Thoracic aorta (tissue), 2 donors: ENCODE data around the gene TRPM2. TPM values are rescaled to one million over a fixed set of nuclear protein-coding genes. Genes with fewer than 3 reads are reported as not detected.
"Not testable (repeated sequence)": the region's sequence is repeated elsewhere in the genome, so short reads cannot be mapped to it uniquely, and the experiment has no call there.

Experiments
- ATAC-seq: fragments of 150-250 bp; one replicate; pipeline ENCODE4 v1.8.0; 2017; ENCODE audit warnings: low read depth; ENCODE audit not compliant: insufficient number of reproducible peaks, low FRiP score
- DNase-seq: peaks from one replicate; pipeline ENCODE4 v3.0.0-alpha.2; 2020; ENCODE audit warnings: low spot score
- H3K27ac ChIP-seq, 2 donors: fragments of 200-600 bp; sonication (generic); 1 replicate in 1 of 2; 2 replicates in 1 of 2; pipeline ENCODE4 v1.5.1; 2016; ENCODE audit warnings: mild to moderate bottlenecking in 2 of 2, moderate library complexity in 2 of 2
- H3K27me3 ChIP-seq: fragments of 200-600 bp; sonication (generic); replicated peaks from 2 replicates; pipeline ENCODE4 v1.6.0; 2016; ENCODE audit warnings: mild to moderate bottlenecking; ENCODE audit not compliant: insufficient read depth
- H3K36me3 ChIP-seq: fragments of 200-600 bp; sonication (generic); one replicate; pipeline ENCODE4 v1.5.1; 2016
- H3K4me1 ChIP-seq, 2 donors: fragments of 200-600 bp; sonication (generic); 1 replicate in 1 of 2; 2 replicates in 1 of 2; pipeline versions ENCODE4 v1.5.1 to v1.6.0; 2016; ENCODE audit warnings: low read depth in 2 of 2, mild to moderate bottlenecking in 1 of 2; ENCODE audit not compliant: control insufficient read depth in 1 of 2
- H3K4me3 ChIP-seq: fragments of 200-600 bp; sonication (generic); 2 replicates; pipeline ENCODE4 v1.5.1; 2016; ENCODE audit warnings: mild to moderate bottlenecking
- H3K9me3 ChIP-seq: fragments of 200-600 bp; sonication (generic); 2 replicates; pipeline ENCODE4 v1.5.1; 2016
- total RNA-seq, 2 donors: library from RNA; depleted of rRNA; stranded (reverse); fragments of >200 nt; gene quantifications; one replicate each; pipeline versions ENCODE4 v1.1.0 to v1.2.3, GENCODE V29; 2016
- TF ChIP-seq, protein P1 (sequence below): fragments of 200-600 bp; sonication (generic); IDR thresholded peaks from one replicate; pipeline ENCODE4 v1.5.1; 2019; ENCODE audit warnings: antibody characterized with exemption

TRPM2 gene
- total RNA-seq, 2 donors from 2014 or later, result 10.4 to 12.9 TPM

DNA sequence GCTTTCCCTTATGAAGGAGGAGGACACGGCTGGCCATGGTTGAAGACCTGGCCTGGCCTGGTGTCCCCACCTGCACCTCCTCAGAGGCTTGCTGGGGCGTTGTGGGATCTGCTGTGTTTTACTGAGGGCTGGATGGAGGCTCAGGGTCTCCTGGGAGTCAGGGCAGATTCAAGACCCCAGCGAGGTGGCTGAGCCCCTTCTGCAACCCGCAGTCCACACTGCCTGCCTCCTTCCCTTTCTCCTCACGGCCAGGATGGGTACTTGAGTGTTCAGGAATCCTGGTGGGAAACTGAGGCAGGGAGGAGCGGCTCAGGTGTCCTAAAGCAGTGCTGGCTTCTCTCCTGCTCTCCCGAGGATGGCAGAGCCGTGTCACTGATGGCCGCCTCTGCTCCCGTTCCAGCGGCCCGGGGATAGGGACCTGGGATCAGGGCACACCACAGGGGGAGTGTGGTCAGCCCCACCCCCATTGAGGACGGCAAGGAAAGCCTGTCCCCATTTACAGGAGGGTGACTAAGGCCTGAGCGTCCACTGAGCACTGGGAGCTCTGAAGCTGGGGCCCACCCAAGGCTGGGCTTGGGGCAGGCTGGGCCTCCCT lies 47.5 kb downstream of the TRPM2 start:
- H3K4me1 ChIP-seq, result no peaks in the 10 kb centered on the region
- no peak overlapping the region for H3K27ac ChIP-seq
- no peak overlapping the region for H3K4me3 ChIP-seq
- H3K27me3 ChIP-seq, result no peaks in the 10 kb centered on the region
- DNase-seq (no peak), ATAC-seq (no peak)
- H3K36me3 ChIP-seq, result no peaks in the 10 kb centered on the region
- TF ChIP-seq, protein P1, sequence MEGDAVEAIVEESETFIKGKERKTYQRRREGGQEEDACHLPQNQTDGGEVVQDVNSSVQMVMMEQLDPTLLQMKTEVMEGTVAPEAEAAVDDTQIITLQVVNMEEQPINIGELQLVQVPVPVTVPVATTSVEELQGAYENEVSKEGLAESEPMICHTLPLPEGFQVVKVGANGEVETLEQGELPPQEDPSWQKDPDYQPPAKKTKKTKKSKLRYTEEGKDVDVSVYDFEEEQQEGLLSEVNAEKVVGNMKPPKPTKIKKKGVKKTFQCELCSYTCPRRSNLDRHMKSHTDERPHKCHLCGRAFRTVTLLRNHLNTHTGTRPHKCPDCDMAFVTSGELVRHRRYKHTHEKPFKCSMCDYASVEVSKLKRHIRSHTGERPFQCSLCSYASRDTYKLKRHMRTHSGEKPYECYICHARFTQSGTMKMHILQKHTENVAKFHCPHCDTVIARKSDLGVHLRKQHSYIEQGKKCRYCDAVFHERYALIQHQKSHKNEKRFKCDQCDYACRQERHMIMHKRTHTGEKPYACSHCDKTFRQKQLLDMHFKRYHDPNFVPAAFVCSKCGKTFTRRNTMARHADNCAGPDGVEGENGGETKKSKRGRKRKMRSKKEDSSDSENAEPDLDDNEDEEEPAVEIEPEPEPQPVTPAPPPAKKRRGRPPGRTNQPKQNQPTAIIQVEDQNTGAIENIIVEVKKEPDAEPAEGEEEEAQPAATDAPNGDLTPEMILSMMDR, result no peak
- H3K9me3 ChIP-seq, result no peaks in the 10 kb centered on the region

GRCh38 chr21:44401386-44402160 lies 48.2 kb downstream of the TRPM2 start:
- Histone ChIP-seq H3K27ac (no peak overlapping the region), H3K36me3 (no peaks in the 10 kb centered on the region), H3K9me3 (no peaks in the 10 kb centered on the region), H3K4me1 (no peaks in the 10 kb centered on the region), H3K4me3 (no peak overlapping the region), H3K27me3 (no peaks in the 10 kb centered on the region)
- DNase-seq (no peak), ATAC-seq (no peak)
- TF ChIP-seq, protein P1, result no peak

GRCh38 chr21:44402323-44403105 lies 49.1 kb downstream of the TRPM2 start:
- H3K27me3 ChIP-seq, result no peaks in the 10 kb centered on the region
- TF ChIP-seq, protein P1, result no peak
- no peak overlapping the region for H3K4me3 ChIP-seq
- ATAC-seq (no peak), DNase-seq (no peak)
- H3K9me3 ChIP-seq, result no peaks in the 10 kb centered on the region
- H3K4me1 ChIP-seq, result no peaks in the 10 kb centered on the region
- H3K27ac ChIP-seq, result no peak overlapping the region
- H3K36me3 ChIP-seq, result no peaks in the 10 kb centered on the region

GRCh38 chr21:44403106-44404020 lies 49.9 kb downstream of the TRPM2 start:
- ATAC-seq, result no peak
- TF ChIP-seq, protein P1, result no peak
- Histone ChIP-seq H3K4me1 (no peaks in the 10 kb centered on the region), H3K9me3 (no peaks in the 10 kb centered on the region), H3K36me3 (no peaks in the 10 kb centered on the region), H3K4me3 (no peak overlapping the region), H3K27ac (no peak overlapping the region), H3K27me3 (no peaks in the 10 kb centered on the region)
- DNase-seq, result no peak

- not testable (repeated sequence) for DNase-seq, H3K9me3 ChIP-seq, H3K4me1 ChIP-seq, H3K27ac ChIP-seq, ATAC-seq, H3K4me3 ChIP-seq, H3K36me3 ChIP-seq, H3K27me3 ChIP-seq
Measured at GRCh38 chr21:44404482-44404881, 51.1 kb downstream of the TRPM2 start.
